ENCODE results near the gene FZD2.
"Not testable (repeated sequence)": the region's sequence is repeated elsewhere in the genome, so short reads cannot be mapped to it uniquely, and the experiment has no call there.

Gene FZD2

DNA sequence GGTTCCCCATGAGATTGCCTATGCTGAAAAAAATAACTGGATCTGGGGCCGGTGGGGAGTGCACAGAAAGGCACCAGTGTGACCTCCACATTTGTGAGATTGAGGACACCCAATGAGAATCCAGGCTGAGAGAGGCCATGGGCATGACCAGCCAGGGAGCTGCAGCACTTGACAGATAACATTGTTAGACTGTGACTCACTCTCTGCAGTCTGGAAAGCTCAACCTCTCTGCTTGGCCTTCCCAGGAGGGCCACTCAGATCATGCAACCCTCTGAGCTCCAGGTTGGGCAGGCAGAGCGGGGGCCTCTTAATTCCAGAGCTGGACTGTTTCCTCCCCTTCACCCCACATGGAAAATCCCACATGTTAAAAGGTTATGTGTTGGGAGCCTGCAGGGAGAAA, 30.1 kb downstream of the FZD2 start:
- H3K9ac ChIP-seq (ENCODE audit: low read length): no peak overlapping the region
- DNase-seq: no peak
- no peaks in the 10 kb centered on the region for H3K9me2 ChIP-seq (replicated peaks; ENCODE audit: insufficient read depth, low read length)
- no peaks in the 10 kb centered on the region for H3K79me2 ChIP-seq (ENCODE audit: low read length)
- no peaks in the 10 kb centered on the region for H3K36me3 ChIP-seq (replicated peaks; ENCODE audit: insufficient read depth, low read length)
- H3K27ac ChIP-seq (ENCODE audit: low read length): no peak overlapping the region
- H3K4me1 ChIP-seq (ENCODE audit: low read length): no peaks in the 10 kb centered on the region
- no peaks in the 10 kb centered on the region for H4K20me1 ChIP-seq (ENCODE audit: insufficient read depth, low read length)
- H3K27me3 ChIP-seq (replicated peaks; ENCODE audit: insufficient read depth, low read length): peaks cover 13% of the 10 kb centered on the region
- H2AFZ ChIP-seq (ENCODE audit: low read length): no peak overlapping the region
- H3K4me3 ChIP-seq (ENCODE audit: low read length): no peak overlapping the region
- TF ChIP-seq, protein P1, sequence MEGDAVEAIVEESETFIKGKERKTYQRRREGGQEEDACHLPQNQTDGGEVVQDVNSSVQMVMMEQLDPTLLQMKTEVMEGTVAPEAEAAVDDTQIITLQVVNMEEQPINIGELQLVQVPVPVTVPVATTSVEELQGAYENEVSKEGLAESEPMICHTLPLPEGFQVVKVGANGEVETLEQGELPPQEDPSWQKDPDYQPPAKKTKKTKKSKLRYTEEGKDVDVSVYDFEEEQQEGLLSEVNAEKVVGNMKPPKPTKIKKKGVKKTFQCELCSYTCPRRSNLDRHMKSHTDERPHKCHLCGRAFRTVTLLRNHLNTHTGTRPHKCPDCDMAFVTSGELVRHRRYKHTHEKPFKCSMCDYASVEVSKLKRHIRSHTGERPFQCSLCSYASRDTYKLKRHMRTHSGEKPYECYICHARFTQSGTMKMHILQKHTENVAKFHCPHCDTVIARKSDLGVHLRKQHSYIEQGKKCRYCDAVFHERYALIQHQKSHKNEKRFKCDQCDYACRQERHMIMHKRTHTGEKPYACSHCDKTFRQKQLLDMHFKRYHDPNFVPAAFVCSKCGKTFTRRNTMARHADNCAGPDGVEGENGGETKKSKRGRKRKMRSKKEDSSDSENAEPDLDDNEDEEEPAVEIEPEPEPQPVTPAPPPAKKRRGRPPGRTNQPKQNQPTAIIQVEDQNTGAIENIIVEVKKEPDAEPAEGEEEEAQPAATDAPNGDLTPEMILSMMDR (IDR thresholded peaks at IDR 0.05; ENCODE audit: low read length): no peak
- TF ChIP-seq EZH2phosphoT487 (IDR thresholded peaks at IDR 0.05; ENCODE audit: low read length): no peak
- H3K4me2 ChIP-seq (ENCODE audit: low read depth, low read length): no peak overlapping the region
- H3K9me3 ChIP-seq (replicated peaks; ENCODE audit: insufficient read depth, low read length): no peaks in the 10 kb centered on the region
- no peaks in the 10 kb centered on the region for H3F3A ChIP-seq (ENCODE audit: insufficient read depth, low read length)

DNA sequence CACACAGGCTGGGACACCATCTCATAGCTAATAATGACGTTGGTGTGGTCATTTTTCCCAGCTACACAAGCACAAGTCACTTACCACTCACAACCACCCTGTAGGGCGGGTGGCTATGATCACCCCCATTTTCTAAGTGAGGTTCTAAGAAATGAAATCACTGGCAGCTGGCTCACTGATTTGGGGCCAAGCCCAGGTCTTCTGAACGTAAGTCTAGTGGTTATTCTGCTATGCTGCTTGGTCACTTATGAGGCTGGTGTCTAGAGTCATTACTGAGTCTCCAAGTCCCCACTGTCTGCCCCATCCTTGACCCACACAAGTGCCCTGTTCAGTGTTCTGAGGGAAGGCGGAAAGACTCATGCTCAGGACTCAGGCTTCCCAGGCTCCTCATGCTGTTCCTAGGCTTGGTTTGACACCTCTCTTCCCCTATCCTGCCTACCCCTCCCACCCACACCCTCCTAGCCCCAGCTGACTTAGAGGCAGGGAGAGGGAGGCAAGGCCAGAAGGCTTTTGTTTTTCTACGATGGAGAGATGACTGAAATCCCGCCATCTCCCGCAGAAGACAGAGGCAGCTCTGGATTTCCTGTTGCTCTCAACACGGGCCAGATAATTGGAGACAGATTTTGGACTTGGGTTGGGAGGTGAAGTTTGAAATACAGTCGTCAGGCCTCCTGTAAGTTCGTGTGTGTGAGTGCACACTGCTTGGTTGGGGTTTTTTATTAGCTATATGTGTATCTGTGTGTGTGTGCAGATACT, 32.2 kb downstream of the FZD2 start:
- Histone ChIP-seq H4K20me1 (ENCODE audit: insufficient read depth, low read length) (no peaks in the 10 kb centered on the region), H3K79me2 (ENCODE audit: low read length) (no peaks in the 10 kb centered on the region), H3K9me3 (replicated peaks; ENCODE audit: insufficient read depth, low read length) (no peaks in the 10 kb centered on the region), H3F3A (ENCODE audit: insufficient read depth, low read length) (no peaks in the 10 kb centered on the region), H3K4me1 (ENCODE audit: low read length) (no peaks in the 10 kb centered on the region), H2AFZ (ENCODE audit: low read length) (no peak overlapping the region), H3K27me3 (replicated peaks; ENCODE audit: insufficient read depth, low read length) (peaks cover 13% of the 10 kb centered on the region), H3K9me2 (replicated peaks; ENCODE audit: insufficient read depth, low read length) (no peaks in the 10 kb centered on the region), H3K36me3 (replicated peaks; ENCODE audit: insufficient read depth, low read length) (no peaks in the 10 kb centered on the region), H3K4me3 (ENCODE audit: low read length) (no peak overlapping the region), H3K27ac (ENCODE audit: low read length) (no peak overlapping the region), H3K4me2 (ENCODE audit: low read depth, low read length) (no peak overlapping the region), H3K9ac (ENCODE audit: low read length) (no peak overlapping the region)
- DNase-seq: no peak
- TF ChIP-seq, protein P1 (IDR thresholded peaks at IDR 0.05; ENCODE audit: low read length): no peak
- no peak for TF ChIP-seq EZH2 (optimal IDR thresholded peaks at IDR 0.05; ENCODE audit: low read depth, low read length)
- no peak for TF ChIP-seq EZH2phosphoT487 (IDR thresholded peaks at IDR 0.05; ENCODE audit: low read length)

DNA sequence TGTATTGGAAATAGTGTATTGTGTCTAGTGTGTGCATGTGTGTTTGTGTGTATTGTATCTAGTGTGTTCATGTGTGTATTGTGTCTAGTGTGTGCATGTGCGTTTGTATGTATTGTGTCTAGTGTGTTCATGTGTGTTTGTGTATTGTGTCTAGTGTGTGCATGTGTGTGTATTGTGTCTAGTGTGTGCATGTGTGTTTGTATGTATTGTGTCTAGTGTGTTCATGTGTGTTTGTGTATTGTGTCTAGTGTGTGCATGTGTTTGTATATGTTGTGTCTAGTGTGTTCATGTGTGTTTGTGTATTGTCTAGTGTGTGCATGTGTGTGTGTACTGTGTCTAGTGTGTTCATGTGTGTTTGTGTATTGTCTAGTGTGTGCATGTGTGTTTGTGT, 32.8 kb downstream of the FZD2 start:
- not testable (repeated sequence) for H3K4me2 ChIP-seq (ENCODE audit: low read depth, low read length); H2AFZ ChIP-seq (ENCODE audit: low read length); H3K79me2 ChIP-seq (ENCODE audit: low read length); H3K9ac ChIP-seq (ENCODE audit: low read length); H3K4me3 ChIP-seq (ENCODE audit: low read length); DNase-seq; H4K20me1 ChIP-seq (ENCODE audit: insufficient read depth, low read length); H3K4me1 ChIP-seq (ENCODE audit: low read length); H3K9me2 ChIP-seq (replicated peaks; ENCODE audit: insufficient read depth, low read length); H3K9me3 ChIP-seq (replicated peaks; ENCODE audit: insufficient read depth, low read length); H3K36me3 ChIP-seq (replicated peaks; ENCODE audit: insufficient read depth, low read length); H3K27ac ChIP-seq (ENCODE audit: low read length); H3F3A ChIP-seq (ENCODE audit: insufficient read depth, low read length)
- peaks cover 13% of the 10 kb centered on the region for H3K27me3 ChIP-seq (replicated peaks; ENCODE audit: insufficient read depth, low read length)

DNA sequence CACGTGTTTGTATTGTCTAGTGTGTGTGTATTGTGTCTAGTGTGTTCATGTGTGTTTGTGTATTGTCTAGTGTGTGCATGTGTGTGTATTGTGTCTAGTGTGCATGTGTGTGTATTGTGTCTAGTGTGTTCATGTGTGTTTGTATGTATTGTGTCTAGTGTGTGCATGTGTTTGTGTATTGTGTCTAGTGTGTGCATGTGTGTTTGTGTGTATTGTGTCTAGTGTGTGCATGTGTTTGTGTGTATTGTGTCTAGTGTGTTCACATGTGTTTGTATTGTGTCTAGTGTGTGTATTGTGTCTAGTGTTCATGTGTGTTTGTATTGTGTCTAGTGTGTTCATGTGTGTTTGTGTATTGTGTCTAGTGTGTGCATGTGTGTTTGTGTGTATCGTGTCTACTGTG, 33.5 kb downstream of the FZD2 start:
- H3F3A ChIP-seq (ENCODE audit: insufficient read depth, low read length); H3K27ac ChIP-seq (ENCODE audit: low read length); H3K9me3 ChIP-seq (replicated peaks; ENCODE audit: insufficient read depth, low read length); H3K4me1 ChIP-seq (ENCODE audit: low read length); H3K79me2 ChIP-seq (ENCODE audit: low read length); H3K36me3 ChIP-seq (replicated peaks; ENCODE audit: insufficient read depth, low read length); H3K9me2 ChIP-seq (replicated peaks; ENCODE audit: insufficient read depth, low read length); DNase-seq; H4K20me1 ChIP-seq (ENCODE audit: insufficient read depth, low read length); H3K4me2 ChIP-seq (ENCODE audit: low read depth, low read length); H2AFZ ChIP-seq (ENCODE audit: low read length); H3K9ac ChIP-seq (ENCODE audit: low read length); H3K4me3 ChIP-seq (ENCODE audit: low read length): not testable (repeated sequence)
- peaks cover 13% of the 10 kb centered on the region for H3K27me3 ChIP-seq (replicated peaks; ENCODE audit: insufficient read depth, low read length)
